GM10266 (cell line): ENCODE measurements around the gene PRIMA1.

Experiments used
- DNase-seq: peaks from one replicate; pipeline ENCODE4 v3.0.0; 2012; ENCODE audit errors: extremely low spot score
- CTCF ChIP-seq: IDR thresholded peaks from 2 replicates; pipeline ENCODE4 v1.5.1; 2012; ENCODE audit warnings: mild to moderate bottlenecking, low read depth; ENCODE audit not compliant: control insufficient read depth, insufficient read depth; ENCODE audit errors: missing control alignments

The PRIMA1 gene

GRCh38 chr14:93688820-93689219 is 99.5 kb downstream of the PRIMA1 start:
- DNase-seq = no peak
- no peak for TF ChIP-seq CTCF

GRCh38 chr14:93688239-93688666 is 100.0 kb downstream of the PRIMA1 start:
- no peak for TF ChIP-seq CTCF
- DNase-seq = no peak

GRCh38 chr14:93686268-93686667 is 102.0 kb downstream of the PRIMA1 start:
- no peak for DNase-seq
- TF ChIP-seq CTCF = no peak

- no peak for DNase-seq
- no peak for TF ChIP-seq CTCF
Observed at GRCh38 chr14:93685121-93685895, 103.0 kb downstream of the PRIMA1 start.

GRCh38 chr14:93683226-93683625 is 105.1 kb downstream of the PRIMA1 start:
- no peak for TF ChIP-seq CTCF
- no peak for DNase-seq

- DNase-seq = no peak
- no peak for TF ChIP-seq CTCF
Observed at GRCh38 chr14:93682459-93682858, 105.8 kb downstream of the PRIMA1 start.

- no peak for DNase-seq
- TF ChIP-seq CTCF = no peak
Observed at GRCh38 chr14:93676416-93676958, 111.8 kb downstream of the PRIMA1 start.
